H9 (cell line): ENCODE data around the gene TUBA3E. TPM values are rescaled to one million over a fixed set of nuclear protein-coding genes. Genes with fewer than 3 reads are reported as not detected.

Experiments used
- DNase-seq: peaks from one replicate; pipeline ENCODE4 v3.0.0-alpha.2; 2017
- H2AFZ ChIP-seq: one replicate; pipeline ENCODE4 v1.6.1; 2013; ENCODE audit warnings: mild to moderate bottlenecking, low read length, control low read depth, moderate library complexity
- H2AK5ac ChIP-seq: 2 replicates; pipeline ENCODE4 v1.6.1; 2013; ENCODE audit warnings: low read length, control low read depth, mixed read lengths; ENCODE audit not compliant: insufficient read length
- H2BK120ac ChIP-seq: one replicate; pipeline ENCODE4 v1.6.1; 2013; ENCODE audit warnings: low read depth, mild to moderate bottlenecking, low read length, control low read depth, inconsistent platforms; ENCODE audit not compliant: poor library complexity, severe bottlenecking
- H2BK12ac ChIP-seq: 2 replicates; pipeline ENCODE4 v1.6.1; 2013; ENCODE audit warnings: low read length, control low read depth, mixed read lengths, low read depth; ENCODE audit not compliant: insufficient read length
- H2BK15ac ChIP-seq: 2 replicates; pipeline ENCODE4 v1.6.1; 2013; ENCODE audit warnings: low read depth, low read length, control low read depth
- H2BK20ac ChIP-seq: one replicate; pipeline ENCODE4 v1.6.1; 2013; ENCODE audit warnings: low read depth, mild to moderate bottlenecking, low read length, control low read depth, inconsistent platforms; ENCODE audit not compliant: poor library complexity, severe bottlenecking
- H2BK5ac ChIP-seq: 2 replicates; pipeline ENCODE4 v1.6.1; 2013; ENCODE audit warnings: low read length, control low read depth, mixed read lengths; ENCODE audit not compliant: insufficient read length
- H3K14ac ChIP-seq: 2 replicates; pipeline ENCODE4 v1.6.1; 2013; ENCODE audit warnings: low read length, control low read depth; ENCODE audit not compliant: insufficient read depth
- H3K18ac ChIP-seq: 2 replicates; pipeline ENCODE4 v1.6.1; 2013; ENCODE audit warnings: low read depth, mild to moderate bottlenecking, mixed read lengths, low read length, control low read depth; ENCODE audit not compliant: insufficient read length
- H3K23ac ChIP-seq: 2 replicates; pipeline ENCODE4 v1.6.1; 2013; ENCODE audit warnings: low read length, control low read depth, mixed read lengths, low read depth; ENCODE audit not compliant: insufficient read length
- H3K23me2 ChIP-seq: 2 replicates; pipeline ENCODE4 v1.6.1; 2013; ENCODE audit warnings: low read depth, mild to moderate bottlenecking, mixed read lengths, low read length, control low read depth; ENCODE audit not compliant: insufficient read length, poor library complexity, severe bottlenecking
- H3K27ac ChIP-seq: 2 replicates; pipeline ENCODE4 v1.5.1; 2013; ENCODE audit warnings: low read length, control low read depth, mixed read lengths, low read depth; ENCODE audit not compliant: insufficient read length
- H3K27me3 ChIP-seq: 2 replicates; pipeline ENCODE4 v1.6.1; 2013; ENCODE audit warnings: low read length, control low read depth, inconsistent platforms; ENCODE audit not compliant: insufficient read depth
- H3K4ac ChIP-seq: 2 replicates; pipeline ENCODE4 v1.6.1; 2013; ENCODE audit warnings: low read depth, mild to moderate bottlenecking, control low read depth, inconsistent platforms, low read length, moderate library complexity
- H3K4me1 ChIP-seq: 2 replicates; pipeline ENCODE4 v1.6.1; 2013; ENCODE audit warnings: low read length, control low read depth, inconsistent platforms; ENCODE audit not compliant: insufficient read depth
- H3K4me2 ChIP-seq: 2 replicates; pipeline ENCODE4 v1.6.1; 2013; ENCODE audit warnings: low read length, control low read depth, mixed read lengths; ENCODE audit not compliant: insufficient read length, insufficient read depth
- H3K56ac ChIP-seq: 2 replicates; pipeline ENCODE4 v1.6.1; 2013; ENCODE audit warnings: low read depth, mild to moderate bottlenecking, mixed read lengths, low read length, control low read depth; ENCODE audit not compliant: insufficient read length
- H3K79me1 ChIP-seq: 2 replicates; pipeline ENCODE4 v1.6.1; 2013; ENCODE audit warnings: low read depth, mild to moderate bottlenecking, moderate library complexity, low read length, control low read depth, inconsistent platforms; ENCODE audit not compliant: insufficient read depth, poor library complexity, severe bottlenecking
- H3K79me2 ChIP-seq: 2 replicates; pipeline ENCODE4 v1.6.1; 2013; ENCODE audit warnings: low read length, control low read depth, inconsistent platforms; ENCODE audit not compliant: insufficient read depth
- H3K9ac ChIP-seq: 2 replicates; pipeline ENCODE4 v1.6.1; 2013; ENCODE audit warnings: low read length, control low read depth, mixed read lengths; ENCODE audit not compliant: insufficient read length; ENCODE audit errors: extremely low read depth
- H3K9me3 ChIP-seq: one replicate; pipeline ENCODE4 v1.6.1; 2013; ENCODE audit warnings: low read depth, low read length, inconsistent platforms; ENCODE audit not compliant: control insufficient read depth
- H3T11ph ChIP-seq: one replicate; pipeline ENCODE4 v1.6.1; 2013; ENCODE audit warnings: mild to moderate bottlenecking, low read length, control low read depth, inconsistent platforms
- H4K20me1 ChIP-seq: one replicate; pipeline ENCODE4 v1.6.1; 2013; ENCODE audit not compliant: control insufficient read depth, insufficient read length, insufficient read depth
- H4K5ac ChIP-seq: 2 replicates; pipeline ENCODE4 v1.6.1; 2013; ENCODE audit warnings: low read depth, mild to moderate bottlenecking, mixed read lengths, low read length, control low read depth; ENCODE audit not compliant: insufficient read length
- H4K8ac ChIP-seq: replicated peaks from 2 replicates; pipeline ENCODE4 v1.6.1; 2013; ENCODE audit warnings: low read length, control low read depth, mixed read lengths, low read depth; ENCODE audit not compliant: insufficient read length
- H4K91ac ChIP-seq: 2 replicates; pipeline ENCODE4 v1.6.1; 2013; ENCODE audit warnings: low read depth, mild to moderate bottlenecking, moderate library complexity, mixed read lengths, low read length, control low read depth; ENCODE audit not compliant: insufficient read length
- H3K27ac Mint-ChIP-seq, 3 experiments: 2 replicates in 2 of 3; 3 replicates in 1 of 3; pipeline ENCODE4 v1.8.0; 2020 to 2021; ENCODE audit warnings: mixed read lengths in 3 of 3, mild to moderate bottlenecking in 1 of 3, moderate library complexity in 1 of 3
- H3K27me3 Mint-ChIP-seq: 2 replicates; pipeline ENCODE4 v1.8.0; 2021; ENCODE audit warnings: low read depth, mild to moderate bottlenecking, moderate library complexity, mixed read lengths
- H3K36me3 Mint-ChIP-seq, 3 experiments: 2 replicates in 2 of 3; 3 replicates in 1 of 3; pipeline ENCODE4 v1.8.0; 2020 to 2021; ENCODE audit warnings: low read depth in 3 of 3, mixed read lengths in 3 of 3; ENCODE audit not compliant: insufficient read depth in 1 of 3
- H3K4me1 Mint-ChIP-seq, 2 experiments: 2 replicates each; pipeline ENCODE4 v1.8.0; 2020; ENCODE audit warnings: mixed read lengths in 2 of 2
- H3K4me3 Mint-ChIP-seq, 2 experiments: 2 replicates in 1 of 2; 3 replicates in 1 of 2; pipeline ENCODE4 v1.8.0; 2020 to 2021; ENCODE audit warnings: mild to moderate bottlenecking in 2 of 2, mixed read lengths in 2 of 2, moderate library complexity in 1 of 2
- H3K9me3 Mint-ChIP-seq, 2 experiments: 2 replicates in 1 of 2; 3 replicates in 1 of 2; pipeline ENCODE4 v1.8.0; 2020; ENCODE audit warnings: mild to moderate bottlenecking in 2 of 2, mixed read lengths in 2 of 2, moderate library complexity in 1 of 2
- WGBS: extraction: QIAGEN DNeasy Blood & Tissue Kit; methylation state at CpG from one replicate; pipeline ENCODE4 v1.1.7; 2013; ENCODE audit warnings: missing lambda C conversion rate, low lambda C conversion rate, mixed read lengths; ENCODE audit not compliant: insufficient read length; ENCODE audit errors: extremely low coverage; 5-methylcytosine and 5-hydroxymethylcytosine counted together
- total RNA-seq: library from RNA; stranded (reverse); gene quantifications from 2 replicates; pipeline ENCODE4 v1.2.1, GENCODE V29; 2021
- TF ChIP-seq, protein P1 (sequence below): fragments of 200-600 bp; sonication (generic); conservative IDR thresholded peaks from 3 replicates; pipeline ENCODE4 v1.8.0; 2021; ENCODE audit warnings: antibody characterized with exemption, mild to moderate bottlenecking

TUBA3E gene
- total RNA-seq, 1 experiment from 2014 or later: 0.26 TPM

DNA sequence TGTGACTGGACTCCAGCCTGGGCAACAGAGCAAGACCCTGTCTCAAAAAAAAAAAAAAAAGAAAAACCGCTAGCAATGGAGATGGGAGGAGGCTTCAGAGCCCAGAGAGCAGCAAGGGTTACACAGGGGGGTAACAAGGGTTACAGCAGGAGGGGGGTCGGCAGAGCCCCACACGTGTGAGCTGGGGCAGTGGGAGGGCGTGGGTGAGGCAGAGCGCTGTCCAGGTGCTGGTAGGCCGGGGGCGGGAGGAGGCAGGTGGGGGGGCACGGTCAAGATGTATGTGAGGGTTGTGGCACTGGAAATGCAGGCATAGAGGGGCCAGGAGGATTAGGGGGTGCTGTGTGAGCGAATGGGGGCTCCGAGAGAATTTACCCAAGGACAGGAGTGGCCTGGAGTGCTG, 12.8 kb downstream of the TUBA3E start:
- no peak overlapping the region for H4K91ac ChIP-seq
- H3K27me3 Mint-ChIP-seq: no peaks in the 10 kb centered on the region
- DNase-seq: no peak
- no peak overlapping the region for H3K23ac ChIP-seq
- no peak overlapping the region for H3K4me2 ChIP-seq
- no peak overlapping the region for H2AFZ ChIP-seq
- TF ChIP-seq, protein P1, sequence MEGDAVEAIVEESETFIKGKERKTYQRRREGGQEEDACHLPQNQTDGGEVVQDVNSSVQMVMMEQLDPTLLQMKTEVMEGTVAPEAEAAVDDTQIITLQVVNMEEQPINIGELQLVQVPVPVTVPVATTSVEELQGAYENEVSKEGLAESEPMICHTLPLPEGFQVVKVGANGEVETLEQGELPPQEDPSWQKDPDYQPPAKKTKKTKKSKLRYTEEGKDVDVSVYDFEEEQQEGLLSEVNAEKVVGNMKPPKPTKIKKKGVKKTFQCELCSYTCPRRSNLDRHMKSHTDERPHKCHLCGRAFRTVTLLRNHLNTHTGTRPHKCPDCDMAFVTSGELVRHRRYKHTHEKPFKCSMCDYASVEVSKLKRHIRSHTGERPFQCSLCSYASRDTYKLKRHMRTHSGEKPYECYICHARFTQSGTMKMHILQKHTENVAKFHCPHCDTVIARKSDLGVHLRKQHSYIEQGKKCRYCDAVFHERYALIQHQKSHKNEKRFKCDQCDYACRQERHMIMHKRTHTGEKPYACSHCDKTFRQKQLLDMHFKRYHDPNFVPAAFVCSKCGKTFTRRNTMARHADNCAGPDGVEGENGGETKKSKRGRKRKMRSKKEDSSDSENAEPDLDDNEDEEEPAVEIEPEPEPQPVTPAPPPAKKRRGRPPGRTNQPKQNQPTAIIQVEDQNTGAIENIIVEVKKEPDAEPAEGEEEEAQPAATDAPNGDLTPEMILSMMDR: no peak
- no peaks in the 10 kb centered on the region for H3K79me1 ChIP-seq
- H3K4me3 Mint-ChIP-seq: no peak overlapping the region; a peak in 1 of 5 replicates
- no peak overlapping the region for H4K5ac ChIP-seq
- H3K4ac ChIP-seq: no peak overlapping the region
- no peaks in the 10 kb centered on the region for H3K23me2 ChIP-seq
- no peak overlapping the region for H2BK15ac ChIP-seq
- no peaks in the 10 kb centered on the region for H4K20me1 ChIP-seq
- peaks cover 7% of the 10 kb centered on the region; the same call in 1 of the 2 replicates for H3K79me2 ChIP-seq
- H3K9me3 ChIP-seq: no peaks in the 10 kb centered on the region
- H4K8ac ChIP-seq: no peak overlapping the region
- no peak overlapping the region for H2BK5ac ChIP-seq
- peaks cover 4 to 13% of the 10 kb centered on the region in 2 experiments; a peak in 3 of 4 replicates for H3K4me1 Mint-ChIP-seq
- H3K14ac ChIP-seq: no peak overlapping the region
- H3K18ac ChIP-seq: no peak overlapping the region
- no peak overlapping the region for H3K27ac Mint-ChIP-seq
- H3K27ac ChIP-seq: no peak overlapping the region
- H3K36me3 Mint-ChIP-seq: peaks cover 4 to 18% (median 9%) of the 10 kb centered on the region in 3 experiments; a peak in 5 of 7 replicates
- no peak overlapping the region for H2BK120ac ChIP-seq
- no peaks in the 10 kb centered on the region for H3K4me1 ChIP-seq
- no peaks in the 10 kb centered on the region for H3K27me3 ChIP-seq
- H2AK5ac ChIP-seq: no peak overlapping the region
- H2BK12ac ChIP-seq: no peak overlapping the region
- H3T11ph ChIP-seq: no peak overlapping the region
- no peak overlapping the region for H3K9ac ChIP-seq
- no peak overlapping the region for H2BK20ac ChIP-seq
- WGBS: no CpG with 5 or more reads among the region's 10 CpGs
- H3K56ac ChIP-seq: no peak overlapping the region
- no peaks in the 10 kb centered on the region for H3K9me3 Mint-ChIP-seq
